Measurements from ENCODE around the gene POLD3.

POLD3 gene

DNA sequence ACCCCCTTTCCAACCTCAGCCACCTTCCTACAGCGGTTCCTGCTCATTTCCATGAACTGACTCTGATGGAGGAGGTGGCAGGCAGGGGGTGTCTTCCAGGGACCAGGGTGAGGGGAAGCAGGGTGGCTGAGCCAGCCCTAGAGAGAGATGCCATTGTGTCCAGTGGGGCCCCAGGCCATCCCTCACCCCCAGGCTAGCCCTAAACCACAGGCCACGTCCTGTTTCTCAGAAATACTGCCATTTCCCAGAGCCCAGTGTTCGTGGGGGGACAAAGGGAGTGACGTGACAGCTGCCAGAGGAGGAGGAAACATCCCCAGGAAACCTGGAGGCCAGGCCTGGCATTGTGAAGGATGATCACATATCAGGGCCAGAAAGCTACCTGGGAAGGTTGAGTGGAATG is 99.4 kb downstream of the POLD3 start:
- DNase-seq (ENCODE audit: low spot score): no peak

Measured in globus pallidus (tissue), 1 donor.